GM12878 (cell line): ENCODE measurements around the gene GTF3C1. TPM values are rescaled to one million over a fixed set of nuclear protein-coding genes. Genes with fewer than 3 reads are reported as not detected.

Source experiments
- ATAC-seq: fragments of 200-7000 bp; cut with Tn5 transposase; 3 replicates; pipeline ENCODE4 v1.9.1; 2020; ENCODE audit warnings: mild to moderate bottlenecking, moderate library complexity
- BruUV-seq: library from RNA; stranded (reverse); fragments of 400-500 nt; replicated peaks from 2 replicates; lab custom pipeline; 2021; lab: Mats Ljungman, UMichigan
- CTCF ChIA-PET: fragments of 300-600 bp; sonication (Branson Sonifier 250); formaldehyde crosslinking; extraction: SDS; loops from one replicate; lab custom pipeline; 2021; ENCODE audit warnings: inconsistent platforms; lab: Yijun Ruan, JAX
- POLR2A ChIA-PET: fragments of 350-600 bp; formaldehyde crosslinking; extraction: SDS; loops from one replicate; lab custom pipeline; 2021; ENCODE audit warnings: inconsistent platforms; lab: Charles Lee
- RAD21 ChIA-PET: fragments of 300-600 bp; sonication (Branson Sonifier 250); formaldehyde crosslinking; loops from one replicate; lab custom pipeline; 2023; ENCODE audit warnings: antibody characterized with exemption; ENCODE audit not compliant: unreplicated experiment; lab: Charles Lee
- SMC1A ChIA-PET: fragments of 300-600 bp; sonication (Branson Sonifier 250); formaldehyde crosslinking; loops from one replicate; lab custom pipeline; 2023; ENCODE audit not compliant: unreplicated experiment, uncharacterized antibody; lab: Charles Lee
- DNase-seq: peaks from one replicate; pipeline ENCODE4 v3.0.0-alpha.2; 2011; ENCODE audit warnings: low read depth, low spot score
- FAIRE-seq: peaks from 3 replicates; lab custom pipeline; 2011; peaks lifted over from hg19 to GRCh38; lab: Jason Lieb, UNC
- H2AFZ ChIP-seq: 2 replicates; pipeline ENCODE4 v1.6.0; 2011; ENCODE audit warnings: low read depth, low read length, control low read depth; ENCODE audit not compliant: control insufficient read depth
- H3K27ac ChIP-seq: 2 replicates; pipeline ENCODE4 v1.5.1; 2011; ENCODE audit warnings: control low read depth; ENCODE audit not compliant: control insufficient read depth, insufficient read depth
- H3K27me3 ChIP-seq, 2 experiments: replicated peaks in 1 of 2; 2 replicates each; pipeline versions ENCODE4 v1.6.0 to v1.6.1; 2011; ENCODE audit warnings: low read length in 1 of 2; ENCODE audit not compliant: control insufficient read depth in 2 of 2, insufficient read depth in 2 of 2
- H3K36me3 ChIP-seq, 2 experiments: 2 replicates each; pipeline ENCODE4 v1.5.1; 2011; ENCODE audit warnings: low read length in 1 of 2; ENCODE audit not compliant: control insufficient read depth in 2 of 2, insufficient read depth in 2 of 2
- H3K4me1 ChIP-seq: 2 replicates; pipeline ENCODE4 v1.6.1; 2011; ENCODE audit warnings: mild to moderate bottlenecking, low read length, moderate library complexity, mixed read lengths; ENCODE audit not compliant: control insufficient read depth, insufficient read depth
- H3K4me2 ChIP-seq: 2 replicates; pipeline ENCODE4 v1.6.0; 2011; ENCODE audit warnings: control low read depth; ENCODE audit not compliant: control insufficient read depth, insufficient read depth
- H3K4me3 ChIP-seq: fragments of 200-600 bp; sonication (generic); 2 replicates; pipeline ENCODE4 v1.5.1; 2016
- H3K79me2 ChIP-seq: 2 replicates; pipeline ENCODE4 v1.6.0; 2011; ENCODE audit warnings: low read length; ENCODE audit not compliant: control insufficient read depth, insufficient read depth
- H3K9ac ChIP-seq: 2 replicates; pipeline ENCODE4 v1.8.0; 2011; ENCODE audit warnings: low read length, control low read depth, mixed read lengths; ENCODE audit not compliant: control insufficient read depth, insufficient read depth
- H3K9me3 ChIP-seq: replicated peaks from 3 replicates; pipeline ENCODE4 v1.5.1; 2011; ENCODE audit warnings: mild to moderate bottlenecking, low read length; ENCODE audit not compliant: control insufficient read depth, insufficient read depth
- H4K20me1 ChIP-seq: 2 replicates; pipeline ENCODE4 v1.6.0; 2011; ENCODE audit not compliant: control insufficient read depth, insufficient read depth
- CEBPZ ChIP-seq: fragments of 150-350 bp; IDR thresholded peaks from 2 replicates; pipeline ENCODE4 v1.6.1; 2016; ENCODE audit warnings: low read depth, low read length
- CREB1 ChIP-seq: IDR thresholded peaks from 2 replicates; pipeline ENCODE4 v1.6.1; 2012; ENCODE audit warnings: low read depth, mild to moderate bottlenecking, inconsistent platforms
- ESRRA ChIP-seq: IDR thresholded peaks from 2 replicates; pipeline ENCODE4 v1.6.1; 2012; ENCODE audit warnings: mild to moderate bottlenecking, low read length, improper control_type of control experiment
- ETV6 ChIP-seq, 2 experiments: fragments of 450-650 bp in 1 of 2; IDR thresholded peaks in 1 of 2; conservative IDR thresholded peaks in 1 of 2; 2 replicates each; pipeline ENCODE4 v1.6.1; 2014; ENCODE audit warnings: antibody characterized with exemption in 1 of 2, borderline replicate concordance in 1 of 2, low read depth in 1 of 2, mild to moderate bottlenecking in 1 of 2, moderate library complexity in 1 of 2
- FOXM1 ChIP-seq: IDR thresholded peaks from 2 replicates; pipeline ENCODE4 v1.6.1; 2012; ENCODE audit warnings: low read depth, mild to moderate bottlenecking, inconsistent platforms, low read length, moderate library complexity
- IKZF1 ChIP-seq: fragments of 450-650 bp; conservative IDR thresholded peaks from 2 replicates; pipeline ENCODE4 v1.6.1; 2017; ENCODE audit warnings: antibody characterized with exemption, mild to moderate bottlenecking
- KLF5 ChIP-seq: fragments of 450-650 bp; IDR thresholded peaks from 2 replicates; pipeline ENCODE4 v1.6.1; 2014; ENCODE audit warnings: mild to moderate bottlenecking; ENCODE audit not compliant: partially characterized antibody
- MEF2A ChIP-seq: IDR thresholded peaks from 2 replicates; pipeline ENCODE4 v1.6.1; 2011; ENCODE audit warnings: low read depth, mild to moderate bottlenecking, low read length, moderate library complexity; ENCODE audit not compliant: insufficient read depth
- SREBF2 ChIP-seq: IDR thresholded peaks from 2 replicates; pipeline ENCODE4 v1.6.1; 2012; ENCODE audit warnings: mild to moderate bottlenecking, low read length
- ZNF592 ChIP-seq: fragments of 450-650 bp; IDR thresholded peaks from 2 replicates; pipeline ENCODE4 v1.6.1; 2017; ENCODE audit warnings: mild to moderate bottlenecking, moderate library complexity
- WGBS: methylation state at CpG from one replicate; pipeline ENCODE4 v1.1.6; 2016; ENCODE audit warnings: low lambda C conversion rate; ENCODE audit not compliant: insufficient replicate concordance, insufficient coverage; ENCODE audit errors: missing lambda C conversion rate; 5-methylcytosine and 5-hydroxymethylcytosine counted together
- in situ Hi-C: fragments of 300-500 bp; cut with MboI; formaldehyde crosslinking; loops from 9 replicates; pipeline ENCODE4 v1.14.3; 2018; ENCODE audit warnings: mixed read lengths
- intact Hi-C: fragments of 100-400 bp; cut with micrococcal nuclease; formaldehyde crosslinking; loops from one replicate; pipeline ENCODE4 v1.14.2; 2022; ENCODE audit not compliant: unreplicated experiment
- polyA plus RNA-seq, 11 experiments: library from polyadenylated mRNA; depleted of rRNA in 4 of 11; unstranded in 6 of 11; stranded (reverse) in 5 of 11; fragments of >200 nt; fragmentation: Nextera tagmentation in 4 of 11; fragmentation: Illumina TruSeq in 1 of 11; extraction: Ambion mirVana in 4 of 11; extraction: Trizol in 1 of 11; gene quantifications; 1 replicate in 1 of 11; 2 replicates in 10 of 11; pipeline versions ENCODE4 v1.2.1 to v1.2.3, GENCODE V29; 2011 to 2016; ENCODE audit warnings: inconsistent platforms in 2 of 11, missing spikeins in 2 of 11, low read depth in 1 of 11
- total RNA-seq, 4 experiments: library from RNA; depleted of rRNA in 3 of 4; stranded (reverse); fragments of >200 nt in 3 of 4; fragmentation: Illumina TruSeq in 1 of 4; extraction: Trizol in 1 of 4; gene quantifications; 2 replicates each; pipeline versions ENCODE4 v1.2.1 to v1.2.3, GENCODE V29; 2013 to 2021
- TF ChIP-seq, protein P1 (sequence below): IDR thresholded peaks from 2 replicates; pipeline ENCODE4 v1.6.1; 2012; ENCODE audit warnings: low read length, inconsistent platforms
- TF ChIP-seq, protein P2 (sequence below): fragments of 450-650 bp; IDR thresholded peaks from 2 replicates; pipeline ENCODE4 v1.6.1; 2017; ENCODE audit warnings: mild to moderate bottlenecking, low read depth, inconsistent platforms; ENCODE audit not compliant: poor library complexity, severe bottlenecking

Gene GTF3C1
- total and polyA plus RNA-seq, 10 of the 15 experiments (the other 5 are each of a cell fraction or from before 2014, with no cell fraction given), result 0.98 to 60.9 (median 34.3) TPM

DNA sequence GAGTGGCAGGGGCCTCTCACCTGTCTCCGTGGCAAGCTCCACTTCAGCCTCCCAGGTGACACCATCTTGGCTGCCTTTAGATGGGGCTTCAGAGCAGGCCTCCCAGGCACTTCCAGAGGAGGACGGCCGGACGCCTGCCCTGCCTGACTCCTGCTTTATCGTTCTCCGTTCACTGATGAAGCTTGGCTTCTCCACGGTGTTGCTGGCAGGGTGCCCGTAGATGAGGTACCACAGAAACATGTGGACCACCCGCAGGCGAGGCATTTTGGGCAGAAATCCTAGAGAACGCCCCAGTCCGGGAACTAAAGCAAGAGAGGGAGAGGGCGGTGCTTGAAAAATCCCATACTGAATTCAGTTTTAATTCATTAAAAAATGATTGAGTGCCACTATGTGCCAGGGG, 54.5 kb downstream of the GTF3C1 start (continued):
- TF ChIP-seq ZNF592 (no peak), KLF5 (no peak), CREB1 (no peak), SREBF2 (no peak)

- BruUV-seq, result no TSS peak
- WGBS, result 96% methylated on average over 11 of the region's 11 CpGs
- no peak overlapping the region for H3K27ac ChIP-seq
- CTCF ChIA-PET, result no interaction called here
- H3K4me3 ChIP-seq, result no peak overlapping the region
- H3K9ac ChIP-seq, result no peak overlapping the region
- SMC1A ChIA-PET, result no interaction called here
- no peak overlapping the region for H2AFZ ChIP-seq
- no peaks in the 10 kb centered on the region for H4K20me1 ChIP-seq
- no peak overlapping the region for H3K4me2 ChIP-seq
- no peak for DNase-seq
- FAIRE-seq, result no peak
- intact Hi-C loops, result no loop called here
- POLR2A ChIA-PET, result no interaction called here
- no peaks in the 10 kb centered on the region for H3K79me2 ChIP-seq
- RAD21 ChIA-PET, result no interaction called here
- in situ Hi-C loops, result no loop called here
- H3K36me3 ChIP-seq, result peaks cover 17 to 19% of the 10 kb centered on the region in 2 experiments; a peak in 3 of 4 replicates
- no peaks in the 10 kb centered on the region for H3K4me1 ChIP-seq
- ATAC-seq, result no peak
- H3K9me3 ChIP-seq, result no peaks in the 10 kb centered on the region
- H3K27me3 ChIP-seq, result no peaks in the 10 kb centered on the region
- TF ChIP-seq, protein P1, sequence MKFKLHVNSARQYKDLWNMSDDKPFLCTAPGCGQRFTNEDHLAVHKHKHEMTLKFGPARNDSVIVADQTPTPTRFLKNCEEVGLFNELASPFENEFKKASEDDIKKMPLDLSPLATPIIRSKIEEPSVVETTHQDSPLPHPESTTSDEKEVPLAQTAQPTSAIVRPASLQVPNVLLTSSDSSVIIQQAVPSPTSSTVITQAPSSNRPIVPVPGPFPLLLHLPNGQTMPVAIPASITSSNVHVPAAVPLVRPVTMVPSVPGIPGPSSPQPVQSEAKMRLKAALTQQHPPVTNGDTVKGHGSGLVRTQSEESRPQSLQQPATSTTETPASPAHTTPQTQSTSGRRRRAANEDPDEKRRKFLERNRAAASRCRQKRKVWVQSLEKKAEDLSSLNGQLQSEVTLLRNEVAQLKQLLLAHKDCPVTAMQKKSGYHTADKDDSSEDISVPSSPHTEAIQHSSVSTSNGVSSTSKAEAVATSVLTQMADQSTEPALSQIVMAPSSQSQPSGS, result no peak
- TF ChIP-seq MEF2A (no peak), CEBPZ (no peak), FOXM1 (no peak), CREB1 (no peak), IKZF1 (no peak), ETV6 (conservative IDR thresholded peaks at IDR 0.05 in 1 of 2, IDR thresholded peaks at IDR 0.05 in 1 of 2; ENCODE audit: borderline replicate concordance in 1 of 2, low read depth in 1 of 2) (no peak), ESRRA (no peak)
- TF ChIP-seq, protein P2, sequence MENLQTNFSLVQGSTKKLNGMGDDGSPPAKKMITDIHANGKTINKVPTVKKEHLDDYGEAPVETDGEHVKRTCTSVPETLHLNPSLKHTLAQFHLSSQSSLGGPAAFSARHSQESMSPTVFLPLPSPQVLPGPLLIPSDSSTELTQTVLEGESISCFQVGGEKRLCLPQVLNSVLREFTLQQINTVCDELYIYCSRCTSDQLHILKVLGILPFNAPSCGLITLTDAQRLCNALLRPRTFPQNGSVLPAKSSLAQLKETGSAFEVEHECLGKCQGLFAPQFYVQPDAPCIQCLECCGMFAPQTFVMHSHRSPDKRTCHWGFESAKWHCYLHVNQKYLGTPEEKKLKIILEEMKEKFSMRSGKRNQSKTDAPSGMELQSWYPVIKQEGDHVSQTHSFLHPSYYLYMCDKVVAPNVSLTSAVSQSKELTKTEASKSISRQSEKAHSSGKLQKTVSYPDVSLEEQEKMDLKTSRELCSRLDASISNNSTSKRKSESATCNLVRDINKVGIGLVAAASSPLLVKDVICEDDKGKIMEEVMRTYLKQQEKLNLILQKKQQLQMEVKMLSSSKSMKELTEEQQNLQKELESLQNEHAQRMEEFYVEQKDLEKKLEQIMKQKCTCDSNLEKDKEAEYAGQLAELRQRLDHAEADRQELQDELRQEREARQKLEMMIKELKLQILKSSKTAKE, result no peak
Observed at GRCh38 chr16:27492588-27492979, 57.1 kb downstream of the GTF3C1 start.
